ENCODE results near the gene GPR157.

GRCh38 chr1:9062846-9063245 lies 66.1 kb downstream of the GPR157 start:
- TF ChIP-seq POLR2A (IDR thresholded peaks at IDR 0.05) (no peak), POLR2AphosphoS5 (IDR thresholded peaks at IDR 0.05) (no peak)
- TF ChIP-seq, protein P1, sequence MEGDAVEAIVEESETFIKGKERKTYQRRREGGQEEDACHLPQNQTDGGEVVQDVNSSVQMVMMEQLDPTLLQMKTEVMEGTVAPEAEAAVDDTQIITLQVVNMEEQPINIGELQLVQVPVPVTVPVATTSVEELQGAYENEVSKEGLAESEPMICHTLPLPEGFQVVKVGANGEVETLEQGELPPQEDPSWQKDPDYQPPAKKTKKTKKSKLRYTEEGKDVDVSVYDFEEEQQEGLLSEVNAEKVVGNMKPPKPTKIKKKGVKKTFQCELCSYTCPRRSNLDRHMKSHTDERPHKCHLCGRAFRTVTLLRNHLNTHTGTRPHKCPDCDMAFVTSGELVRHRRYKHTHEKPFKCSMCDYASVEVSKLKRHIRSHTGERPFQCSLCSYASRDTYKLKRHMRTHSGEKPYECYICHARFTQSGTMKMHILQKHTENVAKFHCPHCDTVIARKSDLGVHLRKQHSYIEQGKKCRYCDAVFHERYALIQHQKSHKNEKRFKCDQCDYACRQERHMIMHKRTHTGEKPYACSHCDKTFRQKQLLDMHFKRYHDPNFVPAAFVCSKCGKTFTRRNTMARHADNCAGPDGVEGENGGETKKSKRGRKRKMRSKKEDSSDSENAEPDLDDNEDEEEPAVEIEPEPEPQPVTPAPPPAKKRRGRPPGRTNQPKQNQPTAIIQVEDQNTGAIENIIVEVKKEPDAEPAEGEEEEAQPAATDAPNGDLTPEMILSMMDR (IDR thresholded peaks at IDR 0.05) = no peak

Data from upper lobe of left lung (tissue), 4 donors.